ENCODE data around the gene SLC27A5. TPM values are rescaled to one million over a fixed set of nuclear protein-coding genes. Genes with fewer than 3 reads are reported as not detected.
A peak's percentile ranks its signal among the peaks of the same experiment; 100 is the strongest.

SLC27A5 gene
- total RNA-seq, 1 donor from 2014 or later, result 6.8 TPM

- FAIRE-seq, result no peak
- no peak for TF ChIP-seq EZH2 (IDR thresholded peaks at IDR 0.05; ENCODE audit: insufficient read depth, low read length)
- TF ChIP-seq, protein P1, sequence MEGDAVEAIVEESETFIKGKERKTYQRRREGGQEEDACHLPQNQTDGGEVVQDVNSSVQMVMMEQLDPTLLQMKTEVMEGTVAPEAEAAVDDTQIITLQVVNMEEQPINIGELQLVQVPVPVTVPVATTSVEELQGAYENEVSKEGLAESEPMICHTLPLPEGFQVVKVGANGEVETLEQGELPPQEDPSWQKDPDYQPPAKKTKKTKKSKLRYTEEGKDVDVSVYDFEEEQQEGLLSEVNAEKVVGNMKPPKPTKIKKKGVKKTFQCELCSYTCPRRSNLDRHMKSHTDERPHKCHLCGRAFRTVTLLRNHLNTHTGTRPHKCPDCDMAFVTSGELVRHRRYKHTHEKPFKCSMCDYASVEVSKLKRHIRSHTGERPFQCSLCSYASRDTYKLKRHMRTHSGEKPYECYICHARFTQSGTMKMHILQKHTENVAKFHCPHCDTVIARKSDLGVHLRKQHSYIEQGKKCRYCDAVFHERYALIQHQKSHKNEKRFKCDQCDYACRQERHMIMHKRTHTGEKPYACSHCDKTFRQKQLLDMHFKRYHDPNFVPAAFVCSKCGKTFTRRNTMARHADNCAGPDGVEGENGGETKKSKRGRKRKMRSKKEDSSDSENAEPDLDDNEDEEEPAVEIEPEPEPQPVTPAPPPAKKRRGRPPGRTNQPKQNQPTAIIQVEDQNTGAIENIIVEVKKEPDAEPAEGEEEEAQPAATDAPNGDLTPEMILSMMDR (IDR thresholded peaks at IDR 0.05; ENCODE audit: insufficient read depth, low read depth, low read length), result no peak
- peak overlapping the region; percentile 92 for H2AFZ ChIP-seq (ENCODE audit: low read depth, low read length)
Observed at GRCh38 chr19:58558623-58559274, 47.0 kb upstream of the SLC27A5 start.

GRCh38 chr19:58558066-58558622, 46.4 kb upstream of the SLC27A5 start, which contains the start of gene UBE2M:
Gene UBE2M, minus strand, starts transcription at chr19:58558611. Its CDS starts 230 bp downstream, at chr19:58558381.
- Histone ChIP-seq H2AFZ (ENCODE audit: low read depth, low read length) (peak within 1 kb of the TSS; percentile 92), H3K36me3 (ENCODE audit: insufficient read depth, low read length) (peaks cover 5% of the 10 kb centered on the region), H3K4me2 (ENCODE audit: low read length) (peak within 1 kb of the TSS; percentile 98), H3K79me2 (ENCODE audit: insufficient read depth, low read length) (peaks cover 37% of the 10 kb centered on the region), H3K9me3 (ENCODE audit: insufficient read depth, low read depth, low read length) (no peaks in the 10 kb centered on the region), H3K27me3 (ENCODE audit: insufficient read depth, low read length) (peaks cover 4% of the 10 kb centered on the region), H3K4me1 (ENCODE audit: insufficient read depth, low read length) (peaks cover 46% of the 10 kb centered on the region), H3K9ac (ENCODE audit: low read length) (peak within 1 kb of the TSS; percentile 97), H3K27ac (ENCODE audit: low read depth, low read length) (peak within 1 kb of the TSS; percentile 97), H3K4me3 (ENCODE audit: insufficient read depth, low read depth, low read length) (peak within 1 kb of the TSS; percentile 94), H4K20me1 (ENCODE audit: insufficient read depth, low read length) (peaks cover 14% of the 10 kb centered on the region)
- H3K4me1 Mint-ChIP-seq (ENCODE audit: low read depth, unreplicated experiment), result peaks cover 31% of the 10 kb centered on the region
- peak; percentile 31 for DNase-seq (ENCODE audit: low read depth)
- peak within 1 kb of the TSS; percentile 97 for H3K4me3 Mint-ChIP-seq (ENCODE audit: unreplicated experiment)
- peaks cover 11% of the 10 kb centered on the region for H3K36me3 Mint-ChIP-seq (ENCODE audit: low read depth, unreplicated experiment)
- no peak for FAIRE-seq
- TF ChIP-seq, protein P1 (IDR thresholded peaks at IDR 0.05; ENCODE audit: insufficient read depth, low read depth, low read length), result no peak
- no peak for TF ChIP-seq EZH2 (IDR thresholded peaks at IDR 0.05; ENCODE audit: insufficient read depth, low read length)
- H3K9me3 Mint-ChIP-seq (ENCODE audit: unreplicated experiment), result peaks cover 2% of the 10 kb centered on the region
- peak within 1 kb of the TSS; percentile 97 for H3K27ac Mint-ChIP-seq (ENCODE audit: unreplicated experiment)
- no peaks in the 10 kb centered on the region for H3K27me3 Mint-ChIP-seq (ENCODE audit: low read depth, unreplicated experiment)

More at GRCh38 chr19:58558623-58559274, 47.0 kb upstream of the SLC27A5 start:
- H3K4me3 ChIP-seq (ENCODE audit: insufficient read depth, low read depth, low read length), result peak overlapping the region; percentile 85
- H3K36me3 ChIP-seq (ENCODE audit: insufficient read depth, low read length), result peaks cover 5% of the 10 kb centered on the region
- H3K9ac ChIP-seq (ENCODE audit: low read length), result peak overlapping the region; percentile 97
- H3K27ac ChIP-seq (ENCODE audit: low read depth, low read length), result peak overlapping the region; percentile 97
- peak overlapping the region; percentile 98 for H3K4me2 ChIP-seq (ENCODE audit: low read length)
- H3K36me3 Mint-ChIP-seq (ENCODE audit: low read depth, unreplicated experiment), result peaks cover 12% of the 10 kb centered on the region
- peaks cover 31% of the 10 kb centered on the region for H3K79me2 ChIP-seq (ENCODE audit: insufficient read depth, low read length)
- DNase-seq (ENCODE audit: low read depth), result peak; percentile 91
- peaks cover 19% of the 10 kb centered on the region for H4K20me1 ChIP-seq (ENCODE audit: insufficient read depth, low read length)
- H3K27me3 Mint-ChIP-seq (ENCODE audit: low read depth, unreplicated experiment), result no peaks in the 10 kb centered on the region
- H3K4me3 Mint-ChIP-seq (ENCODE audit: unreplicated experiment), result peak overlapping the region; percentile 93
- peak overlapping the region; percentile 97 for H3K27ac Mint-ChIP-seq (ENCODE audit: unreplicated experiment)
- peaks cover 28% of the 10 kb centered on the region for H3K4me1 Mint-ChIP-seq (ENCODE audit: low read depth, unreplicated experiment)
- peaks cover 2% of the 10 kb centered on the region for H3K9me3 Mint-ChIP-seq (ENCODE audit: unreplicated experiment)
- H3K27me3 ChIP-seq (ENCODE audit: insufficient read depth, low read length), result peaks cover 9% of the 10 kb centered on the region
- peaks cover 47% of the 10 kb centered on the region for H3K4me1 ChIP-seq (ENCODE audit: insufficient read depth, low read length)
- H3K9me3 ChIP-seq (ENCODE audit: insufficient read depth, low read depth, low read length), result no peaks in the 10 kb centered on the region

Measured in astrocyte (in vitro differentiated cells and primary cell).